ENCODE data around the gene OR2J3.
"Not testable (repeated sequence)": the region's sequence is repeated elsewhere in the genome, so short reads cannot be mapped to it uniquely, and the experiment has no call there.

The OR2J3 gene

GRCh38 chr6:29092957-29093356 is 14.9 kb upstream of the OR2J3 start:
- POLR2A ChIA-PET: no interaction called here
- TF ChIP-seq CTCF (IDR thresholded peaks at IDR 0.05; ENCODE audit: insufficient read depth, low read length, missing control alignments): no peak
- no peak for DNase-seq (ENCODE audit: low read depth, low spot score)
- no peak overlapping the region for H3K4me3 ChIP-seq (ENCODE audit: low read depth, low read length)
- CTCF ChIA-PET: no interaction called here

GRCh38 chr6:29097803-29098202 is 10.1 kb upstream of the OR2J3 start:
- POLR2A ChIA-PET: no interaction called here
- H3K4me3 ChIP-seq (ENCODE audit: low read depth, low read length): no peak overlapping the region
- DNase-seq (ENCODE audit: low read depth, low spot score): no peak
- CTCF ChIA-PET: no interaction called here
- TF ChIP-seq CTCF (IDR thresholded peaks at IDR 0.05; ENCODE audit: insufficient read depth, low read length, missing control alignments): no peak

DNA sequence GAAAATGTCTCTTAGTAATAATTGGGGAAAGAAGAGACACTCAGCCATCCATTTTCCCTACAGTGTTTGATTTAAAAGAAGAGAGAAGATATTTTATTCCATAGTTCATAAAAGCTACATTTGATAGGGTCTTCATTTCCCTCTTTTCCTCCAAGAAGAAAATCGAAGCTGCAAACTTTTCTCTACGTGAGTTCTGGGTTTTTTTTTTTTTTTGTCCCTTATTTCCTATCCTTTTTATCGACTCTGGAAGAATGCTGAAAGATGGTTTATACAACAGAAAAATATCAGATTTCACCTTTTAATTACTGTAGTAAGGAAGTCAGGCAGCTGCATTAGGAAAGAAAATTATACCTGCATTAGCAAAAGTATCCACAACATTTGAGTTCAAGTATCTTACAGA is 8.7 kb upstream of the OR2J3 start, which contains the start of gene OR2J1:
Gene OR2J1 (plus strand): TSS at position 301 of the 400 bp plus-strand sequence. CDS start 1,453 bp downstream, outside the sequence.
- POLR2A ChIA-PET: no interaction called here
- no peak for DNase-seq (ENCODE audit: low read depth, low spot score)
- H3K4me3 ChIP-seq (ENCODE audit: low read depth, low read length): no peak within 1 kb of the TSS
- CTCF ChIA-PET: no interaction called here
- no peak for TF ChIP-seq CTCF (IDR thresholded peaks at IDR 0.05; ENCODE audit: insufficient read depth, low read length, missing control alignments)

DNA sequence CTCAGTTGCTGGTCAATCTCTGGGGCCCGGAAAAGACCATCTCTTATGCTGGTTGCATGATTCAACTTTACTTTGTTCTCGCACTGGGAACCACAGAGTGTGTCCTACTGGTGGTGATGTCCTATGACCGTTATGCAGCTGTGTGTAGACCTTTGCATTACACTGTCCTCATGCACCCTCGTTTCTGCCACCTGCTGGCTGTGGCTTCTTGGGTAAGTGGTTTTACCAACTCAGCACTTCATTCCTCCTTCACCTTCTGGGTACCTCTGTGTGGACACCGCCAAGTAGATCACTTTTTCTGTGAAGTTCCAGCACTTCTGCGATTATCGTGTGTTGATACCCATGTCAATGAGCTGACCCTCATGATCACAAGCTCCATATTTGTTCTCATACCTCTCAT is 4.3 kb downstream of the OR2J3 start:
- DNase-seq (ENCODE audit: low read depth, low spot score): no peak

GRCh38 chr6:29114964-29115363 is 7.1 kb downstream of the OR2J3 start:
- H3K4me3 ChIP-seq (ENCODE audit: low read depth, low read length); POLR2A ChIA-PET; DNase-seq (ENCODE audit: low read depth, low spot score); CTCF ChIA-PET: not testable (repeated sequence)

More for the DNA sequence above, 4.3 kb downstream of the OR2J3 start:
- TF ChIP-seq CTCF (IDR thresholded peaks at IDR 0.05; ENCODE audit: insufficient read depth, low read length, missing control alignments): no peak
- no peak overlapping the region for H3K4me3 ChIP-seq (ENCODE audit: low read depth, low read length)
- ChIA-PET POLR2A (no interaction called here), CTCF (no interaction called here)

GRCh38 chr6:29129326-29130012 is 21.6 kb downstream of the OR2J3 start:
- no peak for TF ChIP-seq CTCF (IDR thresholded peaks at IDR 0.05; ENCODE audit: insufficient read depth, low read length, missing control alignments)
- H3K4me3 ChIP-seq (ENCODE audit: low read depth, low read length): no peak overlapping the region
- POLR2A ChIA-PET: no interaction called here
- CTCF ChIA-PET: no interaction called here
- no peak for DNase-seq (ENCODE audit: low read depth, low spot score)

DNA sequence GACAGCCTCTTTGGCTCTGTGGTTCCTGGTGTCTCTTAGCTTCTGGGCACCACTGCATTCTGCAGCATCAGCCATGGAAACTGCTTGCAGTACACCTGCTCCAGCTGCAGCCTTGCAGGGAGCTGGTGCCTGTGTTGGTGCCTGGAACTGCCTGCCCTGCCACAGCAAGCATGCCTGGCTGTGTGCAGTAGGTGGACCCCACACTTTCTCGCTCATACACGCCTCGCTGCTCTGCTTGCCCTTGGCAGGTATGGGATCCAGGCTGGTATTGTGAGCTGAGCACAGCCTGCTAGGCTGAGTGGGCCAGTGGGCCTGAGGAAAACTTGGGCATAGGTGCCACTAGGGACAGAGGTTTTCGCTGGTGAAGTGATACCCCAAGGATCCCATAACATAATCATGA is 22.8 kb downstream of the OR2J3 start:
- POLR2A ChIA-PET: no interaction called here
- DNase-seq (ENCODE audit: low read depth, low spot score): no peak
- no peak for TF ChIP-seq CTCF (IDR thresholded peaks at IDR 0.05; ENCODE audit: insufficient read depth, low read length, missing control alignments)
- CTCF ChIA-PET: no interaction called here
- H3K4me3 ChIP-seq (ENCODE audit: low read depth, low read length): no peak overlapping the region
